A549 (cell line): Measurements from ENCODE around the gene TSC22D3.

Experiments
- FOXS1 ChIP-seq: fragments of 250-450 bp; sonication (Bioruptor Pico); IDR thresholded peaks from 2 replicates; pipeline ENCODE4 v1.5.0; 2020; ENCODE audit warnings: mild to moderate bottlenecking, moderate library complexity
- JUNB ChIP-seq: fragments of >200 bp; sonication (Bioruptor Twin); formaldehyde crosslinking; IDR thresholded peaks from 2 replicates; pipeline ENCODE4 v1.6.1; 2016
- MAZ ChIP-seq: fragments of 150-350 bp; IDR thresholded peaks from 2 replicates; pipeline ENCODE4 v1.6.1; 2014; ENCODE audit warnings: antibody characterized with exemption, low read depth, low read length, borderline replicate concordance
- ZC3H11A ChIP-seq: fragments of 450-650 bp; IDR thresholded peaks from 2 replicates; pipeline ENCODE4 v1.6.1; 2014; ENCODE audit warnings: antibody characterized with exemption, mild to moderate bottlenecking
- TF ChIP-seq, protein P1 (sequence below): fragments of >200 bp; sonication (Bioruptor Twin); formaldehyde crosslinking; IDR thresholded peaks from 3 replicates; pipeline ENCODE4 v1.5.1; 2016
- TF ChIP-seq, protein P2 (sequence below): fragments of >200 bp; sonication (Bioruptor Twin); formaldehyde crosslinking; IDR thresholded peaks from 3 replicates; pipeline ENCODE4 v1.6.1; 2016
- TF ChIP-seq, protein P3 (sequence below): IDR thresholded peaks from 2 replicates; pipeline ENCODE4 v1.6.1; 2012

DNA sequence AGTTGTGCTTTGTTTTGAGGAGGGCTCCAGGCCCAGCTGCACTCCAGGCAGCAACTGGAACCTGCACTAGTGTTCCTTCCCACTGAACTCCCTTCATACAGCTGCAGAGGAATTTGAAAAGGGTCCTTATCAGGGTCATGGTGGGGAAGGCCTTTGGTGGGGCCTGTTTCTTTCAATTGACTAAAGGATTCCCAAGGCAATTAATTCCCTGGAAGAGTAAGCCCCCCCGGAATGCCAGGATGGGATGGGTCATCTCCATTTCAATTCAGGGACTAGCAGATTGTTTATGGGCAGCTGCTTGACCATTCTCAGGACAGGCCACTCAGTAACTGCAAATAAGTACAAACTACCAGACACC, 45.3 kb downstream of the TSC22D3 start:
- TF ChIP-seq MAZ (no peak), ZC3H11A (no peak), FOXS1 (CRISPR knock-in tag) (no peak), JUNB (no peak)
- TF ChIP-seq, protein P1, sequence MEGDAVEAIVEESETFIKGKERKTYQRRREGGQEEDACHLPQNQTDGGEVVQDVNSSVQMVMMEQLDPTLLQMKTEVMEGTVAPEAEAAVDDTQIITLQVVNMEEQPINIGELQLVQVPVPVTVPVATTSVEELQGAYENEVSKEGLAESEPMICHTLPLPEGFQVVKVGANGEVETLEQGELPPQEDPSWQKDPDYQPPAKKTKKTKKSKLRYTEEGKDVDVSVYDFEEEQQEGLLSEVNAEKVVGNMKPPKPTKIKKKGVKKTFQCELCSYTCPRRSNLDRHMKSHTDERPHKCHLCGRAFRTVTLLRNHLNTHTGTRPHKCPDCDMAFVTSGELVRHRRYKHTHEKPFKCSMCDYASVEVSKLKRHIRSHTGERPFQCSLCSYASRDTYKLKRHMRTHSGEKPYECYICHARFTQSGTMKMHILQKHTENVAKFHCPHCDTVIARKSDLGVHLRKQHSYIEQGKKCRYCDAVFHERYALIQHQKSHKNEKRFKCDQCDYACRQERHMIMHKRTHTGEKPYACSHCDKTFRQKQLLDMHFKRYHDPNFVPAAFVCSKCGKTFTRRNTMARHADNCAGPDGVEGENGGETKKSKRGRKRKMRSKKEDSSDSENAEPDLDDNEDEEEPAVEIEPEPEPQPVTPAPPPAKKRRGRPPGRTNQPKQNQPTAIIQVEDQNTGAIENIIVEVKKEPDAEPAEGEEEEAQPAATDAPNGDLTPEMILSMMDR: no peak
- TF ChIP-seq, protein P2, sequence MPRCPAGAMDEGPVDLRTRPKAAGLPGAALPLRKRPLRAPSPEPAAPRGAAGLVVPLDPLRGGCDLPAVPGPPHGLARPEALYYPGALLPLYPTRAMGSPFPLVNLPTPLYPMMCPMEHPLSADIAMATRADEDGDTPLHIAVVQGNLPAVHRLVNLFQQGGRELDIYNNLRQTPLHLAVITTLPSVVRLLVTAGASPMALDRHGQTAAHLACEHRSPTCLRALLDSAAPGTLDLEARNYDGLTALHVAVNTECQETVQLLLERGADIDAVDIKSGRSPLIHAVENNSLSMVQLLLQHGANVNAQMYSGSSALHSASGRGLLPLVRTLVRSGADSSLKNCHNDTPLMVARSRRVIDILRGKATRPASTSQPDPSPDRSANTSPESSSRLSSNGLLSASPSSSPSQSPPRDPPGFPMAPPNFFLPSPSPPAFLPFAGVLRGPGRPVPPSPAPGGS: no peak
- TF ChIP-seq, protein P3, sequence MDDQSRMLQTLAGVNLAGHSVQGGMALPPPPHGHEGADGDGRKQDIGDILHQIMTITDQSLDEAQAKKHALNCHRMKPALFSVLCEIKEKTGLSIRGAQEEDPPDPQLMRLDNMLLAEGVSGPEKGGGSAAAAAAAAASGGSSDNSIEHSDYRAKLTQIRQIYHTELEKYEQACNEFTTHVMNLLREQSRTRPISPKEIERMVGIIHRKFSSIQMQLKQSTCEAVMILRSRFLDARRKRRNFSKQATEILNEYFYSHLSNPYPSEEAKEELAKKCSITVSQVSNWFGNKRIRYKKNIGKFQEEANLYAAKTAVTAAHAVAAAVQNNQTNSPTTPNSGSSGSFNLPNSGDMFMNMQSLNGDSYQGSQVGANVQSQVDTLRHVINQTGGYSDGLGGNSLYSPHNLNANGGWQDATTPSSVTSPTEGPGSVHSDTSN: no peak
